Naive thymus-derived CD4-positive, alpha-beta T cell (primary cell): ENCODE results near the gene PSMD7. TPM values are rescaled to one million over a fixed set of nuclear protein-coding genes. Genes with fewer than 3 reads are reported as not detected.

Experiments used
- ATAC-seq: fragments of 150-1000 bp; cut with Tn5 transposase; 2 replicates; pipeline ENCODE4 v1.10.0; 2021; ENCODE audit warnings: mild to moderate bottlenecking, moderate library complexity
- CTCF ChIA-PET: fragments of 350-600 bp; sonication (Branson Sonifier 250); formaldehyde crosslinking; loops from one replicate; lab custom pipeline; 2021; ENCODE audit warnings: antibody characterized with exemption; lab: Charles Lee
- POLR2A ChIA-PET: fragments of 350-600 bp; sonication (Branson Sonifier 250); formaldehyde crosslinking; loops from one replicate; lab custom pipeline; 2021; ENCODE audit warnings: antibody characterized with exemption, inconsistent platforms; lab: Charles Lee
- DNase-seq, 9 donors: peaks; one replicate each; pipeline versions ENCODE4 v3.0.0 to v3.0.0-alpha.2; 2020 to 2022; ENCODE audit warnings: mixed read lengths in 1 of 9
- H3K27ac ChIP-seq: one replicate; pipeline ENCODE4 v1.7.0; 2013; ENCODE audit warnings: mild to moderate bottlenecking, low read depth, low read length, moderate library complexity
- H3K27me3 ChIP-seq, 2 donors: one replicate each; pipeline ENCODE4 v1.7.0; 2013; ENCODE audit warnings: low read length in 2 of 2, mild to moderate bottlenecking in 2 of 2, moderate library complexity in 2 of 2; ENCODE audit not compliant: control insufficient read depth in 2 of 2, insufficient read depth in 2 of 2
- H3K36me3 ChIP-seq, 3 experiments: 1 replicate in 2 of 3; 2 replicates in 1 of 3; pipeline ENCODE4 v1.7.0; 2013; ENCODE audit warnings: low read length in 3 of 3, mild to moderate bottlenecking in 3 of 3, moderate library complexity in 1 of 3; ENCODE audit not compliant: insufficient read depth in 3 of 3, control insufficient read depth in 2 of 3
- H3K4me1 ChIP-seq, 2 donors: one replicate each; pipeline ENCODE4 v1.7.0; 2013; ENCODE audit warnings: low read length in 2 of 2, mild to moderate bottlenecking in 2 of 2, moderate library complexity in 1 of 2; ENCODE audit not compliant: control insufficient read depth in 2 of 2, insufficient read depth in 2 of 2
- H3K4me3 ChIP-seq: 2 replicates; pipeline ENCODE4 v1.7.0; 2013; ENCODE audit warnings: mild to moderate bottlenecking, low read length
- H3K9me3 ChIP-seq, 3 experiments: 1 replicate in 2 of 3; 2 replicates in 1 of 3; pipeline ENCODE4 v1.7.0; 2013; ENCODE audit warnings: low read length in 3 of 3; ENCODE audit not compliant: control insufficient read depth in 2 of 3
- H3K27ac Mint-ChIP-seq, 9 donors: one replicate each; pipeline ENCODE4 v1.8.0; 2020 to 2022; ENCODE audit warnings: mixed read lengths in 9 of 9, mild to moderate bottlenecking in 8 of 9, moderate library complexity in 5 of 9, inconsistent platforms in 2 of 9
- H3K27me3 Mint-ChIP-seq, 5 donors: one replicate each; pipeline ENCODE4 v1.8.0; 2021 to 2022; ENCODE audit warnings: mixed read lengths in 5 of 5, mild to moderate bottlenecking in 1 of 5
- H3K36me3 Mint-ChIP-seq, 5 donors: one replicate each; pipeline ENCODE4 v1.8.0; 2020 to 2022; ENCODE audit warnings: mixed read lengths in 5 of 5, mild to moderate bottlenecking in 3 of 5, inconsistent platforms in 1 of 5
- H3K4me1 Mint-ChIP-seq, 7 donors: one replicate each; pipeline ENCODE4 v1.8.0; 2020 to 2022; ENCODE audit warnings: mixed read lengths in 7 of 7, mild to moderate bottlenecking in 3 of 7, inconsistent platforms in 1 of 7
- H3K4me3 Mint-ChIP-seq, 10 donors: one replicate each; pipeline ENCODE4 v1.8.0; 2020 to 2022; ENCODE audit warnings: mild to moderate bottlenecking in 10 of 10, mixed read lengths in 10 of 10, moderate library complexity in 6 of 10, inconsistent platforms in 2 of 10
- H3K9me3 Mint-ChIP-seq, 11 donors: one replicate each; pipeline ENCODE4 v1.8.0; 2020 to 2022; ENCODE audit warnings: mixed read lengths in 11 of 11, mild to moderate bottlenecking in 4 of 11, inconsistent platforms in 1 of 11, moderate library complexity in 1 of 11
- intact Hi-C, 2 donors: fragments of 100-400 bp; cut with micrococcal nuclease; formaldehyde crosslinking; loops; one replicate each; pipeline ENCODE4 v1.15.1; 2023
- polyA plus RNA-seq, 2 donors: library from polyadenylated mRNA; unstranded; fragments of 300-500 nt; fragmentation: Illumina TruSeq; gene quantifications; one replicate each; pipeline ENCODE4 v1.2.3, GENCODE V29; 2021
- total RNA-seq, 6 experiments: library from RNA in 5 of 6; stranded (reverse) in 5 of 6; gene quantifications; 1 replicate in 5 of 6; 2 replicates in 1 of 6; pipeline ENCODE4 v1.2.3 and lab custom pipeline; 2021 to 2026

PSMD7 gene
- total and polyA plus RNA-seq, 7 experiments from 2014 or later = 61.1 to 126 (median 86.7) TPM

DNA sequence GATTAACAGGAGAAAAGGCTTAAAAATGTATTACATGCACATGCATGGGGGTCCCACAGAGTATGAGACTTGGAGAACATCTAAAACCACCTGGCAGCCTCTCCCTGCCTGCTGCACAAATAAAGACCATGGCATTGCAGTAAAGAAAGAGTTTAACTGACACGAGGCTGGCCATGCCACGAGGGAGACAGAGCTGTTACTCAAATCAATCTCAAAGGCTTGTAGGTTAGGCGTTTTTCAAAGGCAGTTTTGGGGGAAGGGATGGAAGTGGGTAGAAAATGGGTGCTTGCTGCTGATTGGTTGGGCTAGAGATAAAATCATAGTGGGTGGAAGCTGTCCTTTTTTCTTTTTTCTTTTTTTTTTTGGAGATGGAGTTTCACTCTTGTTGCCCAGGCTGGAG is 17.3 kb upstream of the PSMD7 start:
- Histone ChIP-seq H3K36me3 (no peaks in the 10 kb centered on the region), H3K4me3 (no peak overlapping the region), H3K27me3 (no peaks in the 10 kb centered on the region), H3K9me3 (no peaks in the 10 kb centered on the region), H3K4me1 (no peaks in the 10 kb centered on the region), H3K27ac (no peak overlapping the region)
- H3K36me3 Mint-ChIP-seq = peaks cover 0 to 9% (median 6%) of the 10 kb centered on the region in 5 donors
- H3K27ac Mint-ChIP-seq = no peak overlapping the region
- ChIA-PET CTCF (no interaction called here), POLR2A (no interaction called here)
- H3K4me1 Mint-ChIP-seq = peaks cover 0 to 2% (median 0%) of the 10 kb centered on the region in 7 donors
- no peak for ATAC-seq
- H3K4me3 Mint-ChIP-seq = no peak overlapping the region
- H3K9me3 Mint-ChIP-seq = peaks cover 0 to 18% (median 5%) of the 10 kb centered on the region in 11 donors
- no peak for DNase-seq
- intact Hi-C loops = no loop called here
- peaks cover 7 to 21% (median 18%) of the 10 kb centered on the region in 5 donors for H3K27me3 Mint-ChIP-seq

DNA sequence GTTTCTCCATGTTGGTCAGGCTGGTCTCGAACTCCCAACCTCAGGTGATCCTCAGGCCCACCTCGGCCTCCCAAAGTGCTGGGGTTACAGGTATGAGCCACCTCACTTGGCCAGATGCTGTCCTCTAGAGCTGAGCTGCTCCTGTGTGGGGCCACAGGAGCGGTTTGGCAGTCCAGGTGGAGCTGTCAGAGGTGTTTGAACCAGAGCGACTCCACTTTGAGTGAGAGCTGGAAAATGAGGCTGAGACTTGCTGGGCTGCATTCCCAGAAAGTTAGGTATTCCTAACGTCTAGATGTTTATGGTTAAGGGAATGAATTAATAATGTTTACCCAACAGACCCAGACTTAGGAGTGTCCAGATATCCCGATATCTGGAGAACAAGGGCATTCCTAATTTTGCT is 16.8 kb upstream of the PSMD7 start:
- DNase-seq = no peak
- Mint-ChIP-seq H3K36me3 (peaks cover 0 to 9% (median 6%) of the 10 kb centered on the region in 5 donors), H3K4me1 (peaks cover 0 to 2% (median 0%) of the 10 kb centered on the region in 7 donors), H3K27ac (no peak overlapping the region), H3K9me3 (peaks cover 0 to 18% (median 5%) of the 10 kb centered on the region in 11 donors), H3K4me3 (no peak overlapping the region), H3K27me3 (peaks cover 2 to 16% (median 14%) of the 10 kb centered on the region in 5 donors)
- ChIA-PET POLR2A (no interaction called here), CTCF (no interaction called here)
- no peaks in the 10 kb centered on the region for H3K36me3 ChIP-seq
- no peak for ATAC-seq
- no peak overlapping the region for H3K27ac ChIP-seq
- intact Hi-C loops = no loop called here
- H3K4me1 ChIP-seq = no peaks in the 10 kb centered on the region
- H3K4me3 ChIP-seq = no peak overlapping the region
- no peaks in the 10 kb centered on the region for H3K27me3 ChIP-seq
- no peaks in the 10 kb centered on the region for H3K9me3 ChIP-seq

DNA sequence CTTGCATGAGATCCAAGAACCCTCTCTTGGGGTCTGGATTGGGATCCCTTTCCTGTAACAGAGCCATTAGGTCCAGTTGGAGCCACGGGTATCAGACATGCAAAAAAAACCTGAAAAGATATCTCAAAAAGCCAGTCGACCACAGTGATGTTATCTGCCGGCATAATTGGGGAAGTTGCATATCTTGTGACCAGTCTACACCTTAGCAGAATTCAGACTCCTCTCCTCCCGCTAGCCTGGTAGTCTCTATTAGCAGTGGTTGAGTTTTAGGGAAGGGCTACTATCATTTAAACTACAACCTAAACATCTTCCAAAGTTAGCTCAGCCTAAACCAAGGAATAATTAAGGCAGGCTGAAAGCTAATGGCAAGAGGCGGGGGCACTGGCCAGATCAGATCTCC is 16.2 kb upstream of the PSMD7 start:
- Mint-ChIP-seq H3K27ac (no peak overlapping the region), H3K27me3 (peaks cover 0 to 15% (median 13%) of the 10 kb centered on the region in 5 donors), H3K9me3 (peaks cover 0 to 18% (median 5%) of the 10 kb centered on the region in 11 donors), H3K36me3 (peaks cover 0 to 9% (median 6%) of the 10 kb centered on the region in 5 donors), H3K4me3 (no peak overlapping the region), H3K4me1 (peaks cover 0 to 2% (median 0%) of the 10 kb centered on the region in 7 donors)
- DNase-seq (no peak), ATAC-seq (no peak)
- Histone ChIP-seq H3K4me3 (no peak overlapping the region), H3K27me3 (no peaks in the 10 kb centered on the region), H3K27ac (no peak overlapping the region), H3K9me3 (no peaks in the 10 kb centered on the region), H3K36me3 (no peaks in the 10 kb centered on the region), H3K4me1 (no peaks in the 10 kb centered on the region)
- ChIA-PET POLR2A (no interaction called here), CTCF (no interaction called here)
- intact Hi-C loops = no loop called here

DNA sequence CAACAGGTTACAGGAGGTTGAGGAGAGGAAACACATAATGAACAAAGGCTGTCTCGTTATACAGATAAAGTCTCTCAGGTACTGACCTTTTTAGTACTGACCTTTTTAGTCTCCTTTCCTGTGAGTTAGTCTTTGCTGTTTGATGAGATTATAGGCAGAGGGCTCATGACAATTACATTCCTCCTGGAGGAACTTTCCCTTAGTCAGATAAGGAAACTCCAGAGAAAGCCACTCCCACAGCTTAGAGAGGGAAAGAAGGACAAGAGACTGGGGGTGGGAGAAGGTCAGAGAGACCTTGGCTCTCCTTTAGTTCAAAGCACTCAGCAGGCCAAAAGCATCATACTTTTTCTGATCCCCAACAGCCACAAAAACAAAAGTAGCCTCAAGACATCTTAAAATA is 15.3 kb upstream of the PSMD7 start:
- Histone ChIP-seq H3K9me3 (no peaks in the 10 kb centered on the region), H3K27me3 (no peaks in the 10 kb centered on the region), H3K36me3 (no peaks in the 10 kb centered on the region), H3K4me3 (no peak overlapping the region), H3K4me1 (no peaks in the 10 kb centered on the region), H3K27ac (no peak overlapping the region)
- peaks cover 0 to 2% (median 0%) of the 10 kb centered on the region in 7 donors for H3K4me1 Mint-ChIP-seq
- no peak for DNase-seq
- H3K27me3 Mint-ChIP-seq = peaks cover 0 to 15% (median 8%) of the 10 kb centered on the region in 5 donors
- H3K4me3 Mint-ChIP-seq = no peak overlapping the region
- H3K9me3 Mint-ChIP-seq = peaks cover 0 to 18% (median 5%) of the 10 kb centered on the region in 11 donors
- H3K27ac Mint-ChIP-seq = no peak overlapping the region
- peaks cover 0 to 9% (median 6%) of the 10 kb centered on the region in 5 donors for H3K36me3 Mint-ChIP-seq
- CTCF ChIA-PET = no interaction called here
- no peak for ATAC-seq
- POLR2A ChIA-PET = no interaction called here
- intact Hi-C loops = no loop called here

DNA sequence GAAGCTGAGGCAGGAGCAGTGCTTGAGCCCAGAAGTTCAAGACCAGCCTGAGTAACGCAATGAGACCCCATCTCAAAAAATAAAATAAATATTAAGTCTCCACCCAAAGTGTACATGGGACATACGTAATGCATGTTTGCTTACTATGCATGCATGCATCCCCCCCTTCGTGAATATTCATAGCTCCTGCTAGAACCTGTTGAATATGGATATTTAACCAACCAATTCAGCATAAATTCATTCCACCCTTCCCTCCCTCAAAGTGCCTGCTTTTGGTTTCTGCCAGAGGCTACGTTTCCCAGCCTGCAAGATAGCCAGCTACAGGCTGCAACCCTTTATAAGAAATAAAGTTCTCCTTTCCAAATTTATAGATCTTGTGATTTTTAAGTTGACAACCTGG is 12.9 kb upstream of the PSMD7 start:
- POLR2A ChIA-PET = no interaction called here
- DNase-seq = no peak
- ATAC-seq = no peak
- Mint-ChIP-seq H3K4me1 (peaks cover 0 to 2% (median 0%) of the 10 kb centered on the region in 7 donors), H3K9me3 (peaks cover 0 to 9% (median 5%) of the 10 kb centered on the region in 11 donors), H3K4me3 (no peak overlapping the region), H3K27ac (no peak overlapping the region), H3K36me3 (peaks cover 0 to 6% (median 6%) of the 10 kb centered on the region in 5 donors), H3K27me3 (peaks cover 0 to 6% (median 0%) of the 10 kb centered on the region in 5 donors)
- Histone ChIP-seq H3K4me1 (no peaks in the 10 kb centered on the region), H3K27ac (no peak overlapping the region), H3K4me3 (no peak overlapping the region), H3K36me3 (no peaks in the 10 kb centered on the region), H3K27me3 (no peaks in the 10 kb centered on the region), H3K9me3 (no peaks in the 10 kb centered on the region)
- CTCF ChIA-PET = no interaction called here
- intact Hi-C loops = no loop called here

DNA sequence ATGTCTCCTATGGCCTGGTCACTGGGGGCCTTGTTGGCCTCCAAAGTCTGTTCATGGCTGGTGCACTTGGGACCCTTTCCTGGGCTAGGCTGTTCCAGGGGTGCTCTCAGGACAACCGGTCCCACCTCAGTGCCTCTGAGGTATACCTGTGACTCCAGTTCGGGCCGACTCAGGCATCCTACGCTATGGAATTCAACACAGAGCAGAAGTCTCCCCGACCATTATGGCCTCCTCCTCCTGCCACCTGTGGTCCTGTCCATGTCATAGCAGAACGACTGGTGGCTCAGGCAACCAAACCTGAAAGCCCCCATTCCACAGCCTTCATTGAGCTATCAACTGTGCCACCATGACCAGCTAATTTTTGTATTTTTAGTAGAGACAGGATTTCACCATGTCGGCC is 8.5 kb upstream of the PSMD7 start:
- intact Hi-C loops = no loop called here
- CTCF ChIA-PET = no interaction called here
- POLR2A ChIA-PET = no interaction called here

DNA sequence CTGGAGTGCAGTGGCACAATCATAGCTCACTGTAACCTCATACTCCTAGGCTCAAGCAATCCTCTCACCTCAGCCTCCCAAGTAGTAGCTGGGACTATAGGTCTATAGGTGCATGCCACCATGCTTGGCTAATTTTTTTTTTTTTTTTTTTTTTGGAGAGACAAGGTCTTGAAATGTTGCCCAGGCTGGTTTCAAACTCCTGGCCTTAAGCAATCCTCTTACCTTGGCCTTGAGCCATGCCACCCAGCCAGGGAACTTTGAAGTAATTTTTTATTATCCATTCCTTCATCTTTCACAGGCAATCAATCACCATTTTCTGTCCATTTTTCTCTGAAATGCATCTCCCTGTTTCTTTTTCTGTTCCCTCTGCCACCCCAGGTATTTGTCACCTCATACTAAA is 6.3 kb upstream of the PSMD7 start:
- H3K4me3 Mint-ChIP-seq = no peak overlapping the region
- peaks cover 6 to 19% (median 11%) of the 10 kb centered on the region in 5 donors for H3K36me3 Mint-ChIP-seq
- POLR2A ChIA-PET = interaction anchor here (0.5 kb wide), 1 partner anchor 146 kb away, joined by 4 read pairs; no protein-coding TSS in a partner anchor
- peak overlapping the region in 1 of 9 donors; percentile 44 for H3K27ac Mint-ChIP-seq
- H3K9me3 Mint-ChIP-seq = peaks cover 0 to 9% (median 0%) of the 10 kb centered on the region in 11 donors
- CTCF ChIA-PET = no interaction called here
- Histone ChIP-seq H3K36me3 (no peaks in the 10 kb centered on the region), H3K4me3 (no peak overlapping the region), H3K4me1 (peaks cover 4 to 5% of the 10 kb centered on the region in 2 donors), H3K27ac (no peak overlapping the region), H3K9me3 (no peaks in the 10 kb centered on the region), H3K27me3 (no peaks in the 10 kb centered on the region)
- DNase-seq (no peak), ATAC-seq (no peak)
- peaks cover under 1 to 11% (median 7%) of the 10 kb centered on the region in 7 donors for H3K4me1 Mint-ChIP-seq
- intact Hi-C loops = loop anchor here in 1 of 2 donors (10.0 kb wide), 1 partner anchor 414 kb away; the partner anchor contains the start of gene MLKL
- H3K27me3 Mint-ChIP-seq = no peaks in the 10 kb centered on the region

More for the DNA sequence above, 8.5 kb upstream of the PSMD7 start:
- H3K27me3 Mint-ChIP-seq = no peaks in the 10 kb centered on the region
- Histone ChIP-seq H3K27me3 (no peaks in the 10 kb centered on the region), H3K4me1 (no peaks in the 10 kb centered on the region), H3K27ac (no peak overlapping the region), H3K4me3 (no peak overlapping the region), H3K9me3 (no peaks in the 10 kb centered on the region), H3K36me3 (no peaks in the 10 kb centered on the region)
- H3K4me3 Mint-ChIP-seq = no peak overlapping the region
- peaks cover 0 to 9% (median 0%) of the 10 kb centered on the region in 11 donors for H3K9me3 Mint-ChIP-seq
- DNase-seq (no peak), ATAC-seq (no peak)
- H3K27ac Mint-ChIP-seq = no peak overlapping the region
- H3K4me1 Mint-ChIP-seq = peaks cover 0 to 4% (median 0%) of the 10 kb centered on the region in 7 donors
- peaks cover 6 to 19% (median 8%) of the 10 kb centered on the region in 5 donors for H3K36me3 Mint-ChIP-seq
